Upper lobe of right lung (tissue), 1 donor: ENCODE measurements around the gene PRUNE1. TPM values are rescaled to one million over a fixed set of nuclear protein-coding genes. Genes with fewer than 3 reads are reported as not detected.

Experiments used
- ATAC-seq: fragments of 200-7000 bp; cut with Tn5 transposase; one replicate; pipeline ENCODE4 v1.9.1; 2020; ENCODE audit warnings: mild to moderate bottlenecking, moderate library complexity
- DNase-seq: peaks from one replicate; pipeline ENCODE4 v3.0.0-alpha.2; 2020
- H3K27ac ChIP-seq: fragments of 200-600 bp; one replicate; pipeline ENCODE4 v1.8.0; 2022
- H3K27me3 ChIP-seq: fragments of 200-600 bp; one replicate; pipeline ENCODE4 v1.8.0; 2022; ENCODE audit warnings: mild to moderate bottlenecking
- H3K36me3 ChIP-seq: fragments of 200-600 bp; one replicate; pipeline ENCODE4 v1.8.0; 2022
- H3K4me1 ChIP-seq: fragments of 200-600 bp; one replicate; pipeline ENCODE4 v1.8.0; 2022
- H3K4me3 ChIP-seq: fragments of 200-600 bp; one replicate; pipeline ENCODE4 v1.8.0; 2022; ENCODE audit warnings: mild to moderate bottlenecking
- H3K9me3 ChIP-seq: fragments of 200-600 bp; one replicate; pipeline ENCODE4 v1.8.0; 2022
- CTCF ChIP-seq: fragments of 200-600 bp; IDR thresholded peaks from one replicate; pipeline ENCODE4 v1.8.0; 2022; ENCODE audit warnings: antibody characterized with exemption
- intact Hi-C: fragments of 100-400 bp; cut with DNase I; formaldehyde crosslinking; loops from one replicate; pipeline ENCODE4 v1.11.0; 2022
- total RNA-seq: library from RNA; stranded (reverse); fragmentation: NEBNext Ultra II Directional; extraction: Animal tissue kit (Norgen Biotek cat#: 25700); gene quantifications from one replicate; pipeline ENCODE4 v1.2.1, GENCODE V29; 2021
- donor health status: DM: no; HTN: yes; CAD: no; lungs with severe emphysema.

The PRUNE1 gene
- total RNA-seq, 1 donor from 2014 or later = 18.3 TPM

- ATAC-seq = no peak
Measured at GRCh38 chr1:151039521-151039920, 31.3 kb downstream of the PRUNE1 start.

GRCh38 chr1:151043163-151043562, 34.9 kb downstream of the PRUNE1 start:
- H3K4me1 ChIP-seq = peaks cover 8% of the 10 kb centered on the region
- ATAC-seq = no peak
- no peak overlapping the region for H3K27ac ChIP-seq
- H3K9me3 ChIP-seq = no peaks in the 10 kb centered on the region
- no peaks in the 10 kb centered on the region for H3K36me3 ChIP-seq
- no peak for DNase-seq
- no peak overlapping the region for H3K4me3 ChIP-seq
- no peak for TF ChIP-seq CTCF
- intact Hi-C loops = no loop called here
- H3K27me3 ChIP-seq = no peaks in the 10 kb centered on the region

More at GRCh38 chr1:151039521-151039920, 31.3 kb downstream of the PRUNE1 start:
- H3K4me3 ChIP-seq = no peak overlapping the region
- TF ChIP-seq CTCF = no peak
- H3K27ac ChIP-seq = no peak overlapping the region
- intact Hi-C loops = no loop called here
- no peaks in the 10 kb centered on the region for H3K4me1 ChIP-seq
- no peaks in the 10 kb centered on the region for H3K9me3 ChIP-seq
- H3K27me3 ChIP-seq = no peaks in the 10 kb centered on the region
- DNase-seq = no peak
- peaks cover 9% of the 10 kb centered on the region for H3K36me3 ChIP-seq

GRCh38 chr1:151047591-151047924, 39.3 kb downstream of the PRUNE1 start, which contains the start of gene C1orf56:
TSS of gene C1orf56 (plus strand) at chr1:151047751. CDS start at chr1:151047848, 97 bp downstream.
- no peaks in the 10 kb centered on the region for H3K27me3 ChIP-seq
- peak within 1 kb of the TSS; percentile 92 for H3K4me3 ChIP-seq
- peaks cover 14% of the 10 kb centered on the region for H3K4me1 ChIP-seq
- no peaks in the 10 kb centered on the region for H3K9me3 ChIP-seq
- TF ChIP-seq CTCF = no peak
- peak within 1 kb of the TSS; percentile 83 for H3K27ac ChIP-seq
- ATAC-seq (peak; percentile 88), DNase-seq (peak; percentile 84)
- peaks cover 21% of the 10 kb centered on the region for H3K36me3 ChIP-seq
- intact Hi-C loops = no loop called here

- intact Hi-C loops = no loop called here
- ATAC-seq = peak; percentile 89
- Histone ChIP-seq H3K4me3 (peak overlapping the region; percentile 92), H3K27me3 (no peaks in the 10 kb centered on the region), H3K4me1 (peaks cover 14% of the 10 kb centered on the region), H3K9me3 (no peaks in the 10 kb centered on the region), H3K27ac (peak overlapping the region; percentile 83), H3K36me3 (peaks cover 26% of the 10 kb centered on the region)
- TF ChIP-seq CTCF = peak; percentile 51
- DNase-seq = peak; percentile 84
Measured at GRCh38 chr1:151047925-151048644, 39.8 kb downstream of the PRUNE1 start.

GRCh38 chr1:151048645-151049032, 40.4 kb downstream of the PRUNE1 start:
- ATAC-seq = no peak
- Histone ChIP-seq H3K4me3 (peak overlapping the region; percentile 92), H3K27me3 (no peaks in the 10 kb centered on the region), H3K27ac (peak overlapping the region; percentile 83), H3K36me3 (peaks cover 31% of the 10 kb centered on the region), H3K9me3 (no peaks in the 10 kb centered on the region), H3K4me1 (peaks cover 14% of the 10 kb centered on the region)
- no peak for DNase-seq
- TF ChIP-seq CTCF = no peak
- intact Hi-C loops = no loop called here
